CD4-positive, alpha-beta T cell treated with Interleukin-21 for 1 hour (primary cell): ENCODE measurements around the gene ACACA.
A peak's percentile ranks its signal among the peaks of the same experiment; 100 is the strongest.

Experiments used
- DNase-seq: peaks from one replicate; pipeline ENCODE4 v3.0.0-alpha.2; 2020

Gene ACACA

GRCh38 chr17:37220607-37220953 is 186.1 kb downstream of the ACACA start:
- peak; percentile 28 for DNase-seq

DNA sequence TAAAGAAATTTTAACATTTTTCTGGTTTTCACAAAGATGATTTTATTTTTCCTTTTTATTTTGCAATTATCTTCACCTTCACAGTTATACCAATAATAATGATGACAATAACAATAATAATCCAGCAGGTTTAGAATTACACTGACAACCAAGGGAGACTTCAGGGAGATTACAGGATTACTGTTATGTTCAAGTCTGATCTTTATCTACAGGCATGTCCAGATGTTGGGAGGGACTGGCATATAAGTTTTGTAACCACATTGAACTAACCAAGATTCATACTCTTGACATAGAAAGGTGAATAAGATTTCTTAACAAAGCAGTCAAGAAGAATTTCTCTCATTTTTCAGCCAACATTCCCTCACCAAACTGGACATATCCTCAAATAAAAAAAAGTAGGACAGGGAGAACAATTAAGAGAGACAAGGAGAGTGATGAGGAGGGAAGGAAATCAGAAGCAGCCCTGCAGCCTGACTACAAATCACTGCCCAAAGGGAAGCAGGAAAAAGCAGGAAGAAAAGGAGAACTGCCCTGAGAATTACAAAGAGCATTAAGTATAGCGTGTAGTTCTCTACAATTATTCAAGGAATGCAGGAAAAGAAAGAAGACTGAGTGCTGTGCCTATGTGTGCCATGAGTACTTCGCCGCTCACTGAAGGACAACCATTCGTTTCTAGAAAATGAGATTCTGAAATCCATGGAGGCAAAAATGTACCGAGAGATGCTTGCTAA is 186.6 kb downstream of the ACACA start:
- no peak for DNase-seq

DNA sequence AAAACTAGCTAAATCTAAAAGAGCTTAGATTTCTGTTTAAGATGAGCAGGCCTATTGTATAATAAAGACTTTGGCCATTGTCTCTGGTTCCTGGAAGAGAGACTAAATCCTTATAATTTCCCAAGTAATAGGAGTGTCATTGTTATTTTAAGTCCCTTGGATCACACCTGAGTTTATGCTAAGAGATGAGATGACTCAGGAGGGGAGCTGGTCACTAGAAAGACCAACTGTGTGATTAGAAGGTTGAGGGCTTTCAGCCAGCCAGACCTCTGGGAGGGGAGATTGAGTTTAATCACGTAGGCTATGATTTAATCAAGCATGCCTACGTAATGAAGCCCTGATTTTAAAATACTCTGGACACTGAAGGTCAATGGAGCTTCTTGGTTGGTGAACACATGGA is 187.8 kb downstream of the ACACA start:
- no peak for DNase-seq

- DNase-seq: no peak
These were observed 192.2 kb downstream of the ACACA start for GRCh38 chr17:37214416-37214815.

DNA sequence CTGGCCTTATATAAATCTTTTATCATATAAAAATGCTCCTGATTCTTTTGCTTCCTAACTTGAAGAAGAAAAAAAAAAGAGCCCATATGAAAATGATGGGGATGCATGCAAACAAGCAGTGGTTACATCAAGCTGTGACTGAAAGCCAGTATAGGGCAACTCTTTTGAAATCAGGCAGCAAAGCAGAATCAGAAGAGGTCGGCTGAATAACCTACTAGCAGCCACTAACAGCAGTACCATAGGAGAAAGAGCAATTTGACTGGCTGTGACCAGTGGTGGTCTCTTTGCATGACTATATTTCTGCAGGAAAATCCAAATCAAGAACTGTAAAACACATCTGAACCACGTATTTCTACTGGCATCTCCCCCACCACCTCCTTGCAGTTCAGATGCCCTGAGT is 192.7 kb downstream of the ACACA start:
- no peak for DNase-seq

- DNase-seq: no peak
These were observed 194.5 kb downstream of the ACACA start for GRCh38 chr17:37212179-37212578.

DNA sequence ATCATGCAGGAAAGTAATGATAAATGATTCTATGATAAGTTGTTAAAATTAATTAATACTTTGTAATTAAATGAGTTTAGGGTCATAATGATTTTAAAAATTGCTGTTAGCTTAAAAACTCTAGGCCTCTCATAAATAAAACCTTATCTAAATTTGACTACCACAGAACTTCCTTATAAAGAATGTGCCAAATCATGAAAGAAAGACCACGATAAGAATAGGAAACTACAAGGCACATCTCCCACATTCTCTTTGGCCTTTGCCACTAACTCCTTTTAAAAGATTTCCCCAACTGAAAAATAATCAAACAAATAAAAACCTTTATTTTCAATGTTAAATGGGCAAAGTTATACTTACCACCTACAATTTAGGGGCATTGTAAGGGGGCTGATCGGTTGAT is 195.5 kb downstream of the ACACA start:
- no peak for DNase-seq

GRCh38 chr17:37207103-37207502 is 199.5 kb downstream of the ACACA start:
- DNase-seq: no peak

DNA sequence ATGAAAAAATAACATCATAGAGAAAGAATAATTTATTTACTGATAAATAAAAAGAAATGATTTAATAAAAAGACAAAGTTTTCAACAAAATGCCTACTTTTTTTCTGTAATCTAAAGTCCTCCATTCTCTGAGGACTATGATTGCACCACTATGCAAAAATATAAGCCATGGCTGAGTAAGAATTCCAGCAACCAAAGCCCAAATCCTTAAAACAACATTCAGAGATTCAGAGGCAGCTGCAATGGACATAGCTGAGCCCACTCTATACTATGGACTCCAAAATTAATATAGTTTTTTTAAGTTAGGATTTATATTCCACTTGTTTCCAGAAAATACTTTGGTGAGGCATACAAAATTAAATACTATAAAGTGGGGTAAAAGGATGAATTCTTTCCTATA is 200.3 kb downstream of the ACACA start:
- DNase-seq: no peak

- no peak for DNase-seq
These were observed 206.1 kb downstream of the ACACA start for GRCh38 chr17:37200497-37200896.

GRCh38 chr17:37197336-37197735 is 209.3 kb downstream of the ACACA start:
- no peak for DNase-seq

DNA sequence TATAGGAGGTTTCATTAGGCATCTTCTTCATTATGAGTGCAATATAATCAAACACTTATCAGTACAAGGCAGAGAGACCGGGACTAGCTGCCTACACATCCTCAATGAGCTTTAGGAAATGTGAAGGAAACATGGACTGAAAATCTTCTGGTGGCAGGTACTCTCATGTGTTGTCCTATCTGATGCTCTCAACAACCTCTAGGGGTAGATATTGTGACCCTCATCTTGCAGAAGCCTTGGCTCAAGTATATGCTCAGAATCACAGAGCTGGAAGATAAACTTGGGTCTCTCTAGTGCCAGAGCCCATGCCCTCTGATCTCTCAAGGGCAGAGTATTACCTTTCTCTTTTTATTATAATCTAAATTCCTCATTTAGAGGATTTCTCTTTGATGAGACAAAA is 212.4 kb downstream of the ACACA start:
- no peak for DNase-seq

- DNase-seq: no peak
These were observed 215.4 kb downstream of the ACACA start for GRCh38 chr17:37191219-37191618.

GRCh38 chr17:37190493-37190892 is 216.1 kb downstream of the ACACA start:
- no peak for DNase-seq

- DNase-seq: no peak
These were observed 218.5 kb downstream of the ACACA start for GRCh38 chr17:37188157-37188556.

- DNase-seq: no peak
These were observed 219.4 kb downstream of the ACACA start for GRCh38 chr17:37187262-37187661.

DNA sequence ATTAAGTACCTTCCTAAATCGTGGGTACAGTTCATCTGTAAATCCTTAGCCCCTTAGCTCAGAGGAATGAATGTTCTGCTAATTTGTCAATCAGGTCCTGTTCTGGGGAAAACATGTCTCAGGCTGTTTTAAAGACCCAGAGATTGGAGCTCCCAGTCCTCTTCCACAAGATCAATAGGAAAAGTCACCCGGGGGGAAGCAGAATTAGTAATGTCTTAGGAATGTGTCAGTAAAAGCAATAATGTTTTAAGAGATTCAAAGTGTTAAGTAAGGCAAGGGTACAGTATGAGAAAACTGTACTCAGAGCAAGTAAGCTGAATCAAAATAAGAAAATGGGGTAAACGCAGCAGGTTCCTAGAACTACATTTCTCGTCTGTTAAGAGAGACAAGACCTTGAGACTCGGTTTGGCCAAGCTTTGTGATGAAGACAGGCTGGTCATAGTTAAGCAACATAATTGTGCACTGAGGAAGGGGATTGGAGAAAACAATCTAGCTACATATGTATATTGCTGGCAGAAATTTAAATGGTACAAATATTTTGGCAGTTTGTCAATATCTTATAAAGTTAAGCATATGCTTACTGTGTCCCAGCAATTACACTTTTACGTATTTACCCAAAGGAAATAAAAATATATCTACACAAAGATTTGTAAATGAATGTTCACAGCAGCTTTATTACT is 223.7 kb downstream of the ACACA start:
- no peak for DNase-seq

DNA sequence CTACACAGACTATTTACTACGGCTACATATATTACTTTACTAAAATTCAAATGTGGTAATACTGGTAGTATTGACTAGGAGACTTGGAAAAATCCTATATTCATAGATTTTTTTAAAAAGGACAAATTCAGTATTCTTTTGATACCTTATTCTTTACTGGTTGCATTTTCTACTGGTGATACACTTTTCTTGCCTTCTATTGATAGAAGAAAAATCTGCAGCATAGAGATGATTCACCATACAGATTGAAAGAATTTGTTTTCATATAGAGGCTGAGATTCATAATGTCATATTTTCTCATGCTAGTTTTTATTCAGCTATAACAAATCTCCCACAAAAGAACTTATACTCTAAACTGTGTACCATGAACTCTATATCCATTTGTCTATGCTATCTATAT is 226.3 kb downstream of the ACACA start:
- DNase-seq: no peak

- no peak for DNase-seq
These were observed 226.7 kb downstream of the ACACA start for GRCh38 chr17:37179893-37180292.

DNA sequence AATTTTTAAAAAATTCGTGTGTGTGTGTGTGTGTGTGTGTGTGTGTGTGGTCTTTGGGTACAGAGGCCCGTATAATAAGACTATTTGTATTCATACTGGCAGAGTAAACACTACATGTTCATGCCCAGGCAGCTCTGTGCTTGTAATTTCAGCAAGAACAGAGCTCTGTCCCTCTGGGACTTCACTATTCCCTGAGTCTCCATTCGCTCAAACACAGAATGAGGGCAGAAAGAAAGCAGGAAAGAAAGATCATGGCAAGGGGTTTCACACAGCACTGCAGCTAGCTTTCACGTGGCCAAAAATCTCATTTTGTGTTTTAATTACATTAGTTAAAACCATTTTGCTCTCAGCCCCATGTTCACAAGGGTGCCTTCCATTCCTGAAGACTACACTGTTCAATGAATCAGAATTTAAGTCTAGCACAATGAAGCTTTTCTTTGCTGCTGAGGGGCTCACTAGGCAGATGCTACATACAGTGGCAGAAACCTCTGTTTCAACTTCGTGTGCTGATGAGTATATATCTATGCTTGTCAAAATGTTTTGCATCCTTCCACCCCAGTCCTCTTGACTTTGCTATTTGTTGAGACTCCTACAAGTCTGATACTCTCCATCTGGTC is 229.3 kb downstream of the ACACA start:
- no peak for DNase-seq

DNA sequence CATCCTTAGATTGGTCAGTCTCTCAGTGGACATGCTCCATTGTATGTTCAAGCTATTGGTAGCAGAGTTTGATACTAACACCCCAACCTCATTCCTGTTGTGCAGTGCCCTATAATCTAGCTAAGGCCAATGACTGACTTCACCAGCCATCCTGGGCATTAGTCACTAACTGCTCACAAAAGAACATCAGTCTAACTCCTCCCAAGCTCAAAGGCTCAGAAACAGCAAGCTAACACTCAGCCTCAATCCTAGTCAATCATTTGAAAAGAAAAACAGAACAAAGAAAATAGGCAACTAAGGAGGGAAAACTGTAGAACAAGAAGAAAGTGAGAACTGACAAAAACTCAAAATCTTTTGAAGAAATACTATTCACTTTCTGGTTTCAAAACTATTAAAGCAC is 229.9 kb downstream of the ACACA start:
- DNase-seq: no peak

DNA sequence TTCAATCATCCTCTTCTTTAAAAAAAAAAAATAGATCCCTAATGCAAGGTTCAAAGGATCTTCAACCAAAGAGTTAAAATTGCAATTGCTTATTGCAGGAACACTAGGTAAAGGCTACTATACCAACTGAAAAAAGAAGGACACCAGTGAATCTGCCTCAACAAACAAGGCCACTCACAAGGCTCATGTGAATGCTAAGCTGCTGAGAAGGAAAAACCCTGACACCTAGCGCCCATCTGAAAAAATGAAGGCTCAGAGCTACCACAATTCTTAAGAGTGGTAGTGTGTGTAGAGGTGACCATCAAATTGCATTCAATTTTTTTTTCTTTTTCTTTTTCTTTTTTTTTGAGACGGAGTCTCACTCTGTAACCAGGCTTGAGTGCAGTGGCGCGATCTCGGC is 232.4 kb downstream of the ACACA start:
- no peak for DNase-seq

- no peak for DNase-seq
These were observed 235.7 kb downstream of the ACACA start for GRCh38 chr17:37170881-37171425.

DNA sequence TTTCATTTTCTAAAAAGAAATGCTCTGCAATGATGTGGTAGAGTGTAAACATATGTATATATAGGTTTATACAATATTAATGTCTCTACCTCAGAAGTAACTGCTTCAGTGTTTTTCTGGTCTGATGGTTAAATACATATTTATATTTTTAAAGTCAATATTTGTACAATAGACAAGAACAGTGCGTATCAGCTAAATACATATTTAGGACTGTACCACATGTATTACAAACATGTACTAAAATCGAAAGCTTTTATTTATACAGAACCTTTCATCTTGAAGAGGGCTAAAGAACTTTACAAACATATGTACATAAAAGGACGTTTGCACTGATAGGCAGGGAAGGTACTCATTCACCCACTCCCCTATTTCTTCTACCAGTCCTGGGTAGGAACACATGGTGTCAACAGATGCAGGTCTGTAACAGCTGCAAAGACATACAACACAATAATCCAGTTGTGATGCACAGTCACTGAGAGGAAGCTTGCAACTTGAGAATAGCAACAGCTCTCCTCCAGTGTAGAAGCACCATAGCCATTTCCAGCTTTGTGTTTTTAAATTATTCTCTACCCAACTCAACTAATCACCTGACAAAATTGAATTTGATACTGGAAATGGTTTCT is 237.8 kb downstream of the ACACA start:
- no peak for DNase-seq
